MG63 (cell line): Measurements from ENCODE around the gene RTN4RL1. TPM values are rescaled to one million over a fixed set of nuclear protein-coding genes. Genes with fewer than 3 reads are reported as not detected.

Experiments used
- DNase-seq: peaks from one replicate; pipeline ENCODE4 v3.0.0-alpha.2; 2020
- H3K27me3 ChIP-seq: fragments of 250-450 bp; sonication (Bioruptor Pico); 2 replicates; pipeline ENCODE4 v1.5.1; 2020; ENCODE audit warnings: mild to moderate bottlenecking, moderate library complexity
- H3K36me3 ChIP-seq: fragments of 250-450 bp; sonication (Bioruptor Pico); 2 replicates; pipeline ENCODE4 v1.5.1; 2020; ENCODE audit warnings: mild to moderate bottlenecking, moderate library complexity
- H3K4me3 ChIP-seq: fragments of 250-450 bp; sonication (Bioruptor Pico); 2 replicates; pipeline ENCODE4 v1.5.1; 2020; ENCODE audit warnings: mild to moderate bottlenecking, moderate library complexity
- H3K9me3 ChIP-seq: fragments of 250-450 bp; sonication (Bioruptor Pico); 2 replicates; pipeline ENCODE4 v1.5.1; 2020; ENCODE audit warnings: mild to moderate bottlenecking, moderate library complexity
- total RNA-seq: library from RNA; depleted of rRNA; stranded (reverse); fragments of >200 nt; shearing (Covaris generic); gene quantifications from 2 replicates; pipeline ENCODE4 v1.2.3, GENCODE V29; 2014; ENCODE audit warnings: low replicate concordance

RTN4RL1 gene
- total RNA-seq, 1 experiment from 2014 or later = 4.9 TPM

DNA sequence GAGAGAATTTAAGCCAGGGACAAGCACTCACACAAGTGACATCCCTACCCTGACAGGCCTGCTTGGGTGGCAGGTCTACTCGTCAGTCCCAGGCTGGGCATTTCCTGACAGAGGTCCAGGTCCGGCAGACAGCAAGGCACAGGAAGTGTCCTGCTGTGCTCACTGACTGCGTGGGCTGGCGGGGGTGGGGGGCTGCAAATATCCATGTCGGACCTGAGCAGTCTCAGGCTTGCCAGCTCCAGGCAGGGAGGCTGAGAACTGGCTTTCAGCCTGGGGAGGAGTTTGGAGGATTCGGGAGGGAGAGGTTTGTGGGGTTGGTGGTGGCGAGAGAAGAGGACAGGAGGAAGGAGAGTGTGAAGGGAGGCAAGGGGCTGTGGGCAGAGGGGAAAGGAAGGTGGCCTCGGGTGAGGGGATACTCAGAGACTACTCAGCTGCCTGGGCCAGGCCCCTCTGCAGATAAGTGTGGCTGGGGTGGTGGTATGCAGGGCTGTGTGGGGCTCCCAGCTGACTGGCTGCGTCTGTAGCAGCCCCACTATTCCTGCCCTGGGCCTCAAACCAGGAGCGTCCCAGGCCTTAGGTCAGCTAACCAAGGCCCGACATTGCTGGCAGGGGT lies 37.5 kb upstream of the RTN4RL1 start:
- Histone ChIP-seq H3K4me3 (no peak overlapping the region), H3K9me3 (no peaks in the 10 kb centered on the region), H3K27me3 (no peaks in the 10 kb centered on the region), H3K36me3 (peaks cover 2% of the 10 kb centered on the region; the same call in 1 of the 2 replicates)
- DNase-seq = peak; percentile 76

DNA sequence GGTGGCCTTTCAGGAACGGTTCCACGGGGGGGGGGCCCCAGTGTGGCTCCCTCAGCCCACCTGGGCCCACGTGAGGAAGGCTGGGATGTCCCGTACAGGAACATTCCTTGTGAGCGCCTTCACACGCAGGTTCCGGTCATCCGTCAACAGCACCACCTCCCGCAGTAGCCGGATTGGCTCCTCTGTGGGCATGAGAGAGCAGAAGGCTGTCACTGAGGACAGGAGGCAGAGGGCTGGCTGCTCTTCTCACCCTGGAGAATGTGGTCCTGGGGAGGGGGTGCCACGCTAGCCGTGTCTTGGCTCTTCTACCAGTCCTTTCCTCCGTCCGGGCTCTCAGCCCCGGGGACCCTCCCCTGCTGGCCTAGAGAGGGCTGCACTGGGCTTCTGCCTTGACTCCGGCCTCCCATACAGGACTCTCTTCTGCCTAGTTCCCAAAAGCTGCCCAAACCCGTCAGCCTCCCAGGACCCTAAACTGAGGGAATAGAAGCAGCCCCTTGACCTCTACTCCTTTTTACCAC lies 36.4 kb upstream of the RTN4RL1 start:
- peaks cover 2% of the 10 kb centered on the region; the same call in 1 of the 2 replicates for H3K36me3 ChIP-seq
- H3K4me3 ChIP-seq = no peak overlapping the region
- DNase-seq = no peak
- H3K27me3 ChIP-seq = no peaks in the 10 kb centered on the region
- H3K9me3 ChIP-seq = no peaks in the 10 kb centered on the region

DNA sequence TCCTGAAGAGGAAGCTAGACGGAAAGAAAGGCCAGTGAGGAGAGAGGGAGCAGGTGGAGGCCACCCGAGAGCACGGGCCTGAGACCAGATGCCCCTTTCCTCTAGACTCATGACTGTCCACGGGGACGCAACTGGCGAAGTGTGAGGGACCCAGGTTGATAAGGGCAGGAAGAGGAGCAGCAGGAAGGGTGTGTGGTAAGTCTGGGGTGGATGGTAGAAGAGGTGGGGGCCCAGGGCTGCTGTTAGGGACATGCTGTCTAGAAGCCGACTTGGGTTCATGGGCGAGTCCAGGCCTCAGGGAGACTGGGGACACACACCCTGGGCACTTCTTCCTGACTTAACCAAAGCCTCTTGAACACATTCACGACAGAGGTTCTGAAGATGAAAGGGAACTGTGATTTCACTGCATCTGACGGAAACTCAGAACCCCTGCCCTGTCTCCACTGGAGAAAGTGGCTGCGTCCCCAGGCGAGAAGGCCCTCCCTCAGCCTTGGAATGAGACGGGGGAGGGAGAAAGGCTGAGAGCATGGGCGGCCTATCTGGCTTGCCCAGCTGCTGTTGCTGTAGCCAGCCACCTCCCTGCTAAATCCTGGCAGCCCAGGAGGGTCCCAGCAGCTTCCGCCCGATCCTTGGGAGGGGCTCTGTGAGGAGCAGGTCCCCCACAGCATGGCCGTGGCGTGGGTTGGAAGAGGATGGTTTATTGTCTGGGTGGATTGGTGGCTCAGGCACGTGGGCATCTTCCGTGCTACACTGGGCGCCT lies 35.7 kb upstream of the RTN4RL1 start:
- H3K4me3 ChIP-seq = no peak overlapping the region
- DNase-seq = no peak

DNA sequence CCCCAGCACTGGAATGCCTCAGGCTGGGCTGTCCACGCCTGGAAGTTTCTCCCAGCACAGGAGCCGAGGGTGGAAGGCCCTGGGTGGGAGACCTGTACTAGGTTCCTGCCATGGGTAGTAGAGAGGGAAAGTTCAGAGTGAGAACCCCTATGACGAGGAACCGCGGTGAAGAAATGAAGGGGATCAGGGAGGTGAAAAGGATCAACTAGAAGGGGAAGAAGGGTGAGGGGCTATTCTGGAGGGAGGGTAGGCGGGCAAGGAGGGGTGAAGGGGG lies 35.2 kb upstream of the RTN4RL1 start:
- no peak overlapping the region for H3K4me3 ChIP-seq
- no peaks in the 10 kb centered on the region for H3K27me3 ChIP-seq
- no peak for DNase-seq
- no peaks in the 10 kb centered on the region for H3K9me3 ChIP-seq
- H3K36me3 ChIP-seq = peaks cover 2% of the 10 kb centered on the region; the same call in 1 of the 2 replicates

More for the DNA sequence above, 35.7 kb upstream of the RTN4RL1 start:
- Histone ChIP-seq H3K36me3 (peaks cover 2% of the 10 kb centered on the region; the same call in 1 of the 2 replicates), H3K27me3 (no peaks in the 10 kb centered on the region), H3K9me3 (no peaks in the 10 kb centered on the region)

DNA sequence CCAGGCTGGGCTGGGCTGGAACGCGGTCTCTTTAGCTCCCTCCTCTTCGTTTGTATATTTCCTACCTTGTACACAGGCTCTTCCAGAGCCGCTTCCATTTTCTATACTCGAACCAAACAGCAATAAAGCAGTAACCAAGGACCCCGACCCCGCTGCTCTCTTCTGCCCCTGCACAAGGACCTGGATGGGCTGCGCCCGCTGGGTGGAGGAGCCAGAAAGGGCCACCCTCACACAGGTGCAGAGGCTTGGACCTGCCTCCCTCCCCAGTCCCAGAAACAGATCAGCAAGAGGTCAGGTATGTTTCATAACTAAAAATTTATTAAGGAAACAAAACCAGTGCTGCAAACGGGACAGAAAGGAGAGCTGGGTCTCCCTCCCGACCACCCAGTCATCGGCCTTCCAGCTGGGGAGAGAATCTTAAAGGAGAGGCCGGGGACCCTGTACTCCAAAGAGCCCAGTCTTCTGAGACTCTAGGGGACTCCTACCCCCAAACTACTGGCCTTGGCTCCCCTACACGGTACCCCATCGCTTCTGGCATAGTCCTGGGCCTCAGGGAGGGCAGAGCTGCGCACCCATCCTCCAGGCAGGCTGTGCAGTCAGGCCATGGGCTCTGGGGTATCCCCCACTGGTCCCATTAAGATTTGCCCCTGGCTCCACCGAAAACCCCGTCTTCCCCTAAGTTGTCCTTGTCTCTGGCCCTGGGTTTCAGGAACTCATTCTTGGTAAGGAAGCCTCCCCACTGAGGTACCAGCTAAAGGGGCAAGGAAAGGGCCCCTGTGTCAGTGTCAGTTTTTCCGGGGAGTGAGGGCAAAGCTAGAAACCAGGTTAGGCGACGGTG lies 34.6 kb upstream of the RTN4RL1 start:
- Histone ChIP-seq H3K36me3 (0 out of 2 replicates have a peak, but pooled peaks cover under 1% of the 10 kb centered on the region), H3K27me3 (no peaks in the 10 kb centered on the region), H3K9me3 (no peaks in the 10 kb centered on the region), H3K4me3 (no peak overlapping the region)
- no peak for DNase-seq

DNA sequence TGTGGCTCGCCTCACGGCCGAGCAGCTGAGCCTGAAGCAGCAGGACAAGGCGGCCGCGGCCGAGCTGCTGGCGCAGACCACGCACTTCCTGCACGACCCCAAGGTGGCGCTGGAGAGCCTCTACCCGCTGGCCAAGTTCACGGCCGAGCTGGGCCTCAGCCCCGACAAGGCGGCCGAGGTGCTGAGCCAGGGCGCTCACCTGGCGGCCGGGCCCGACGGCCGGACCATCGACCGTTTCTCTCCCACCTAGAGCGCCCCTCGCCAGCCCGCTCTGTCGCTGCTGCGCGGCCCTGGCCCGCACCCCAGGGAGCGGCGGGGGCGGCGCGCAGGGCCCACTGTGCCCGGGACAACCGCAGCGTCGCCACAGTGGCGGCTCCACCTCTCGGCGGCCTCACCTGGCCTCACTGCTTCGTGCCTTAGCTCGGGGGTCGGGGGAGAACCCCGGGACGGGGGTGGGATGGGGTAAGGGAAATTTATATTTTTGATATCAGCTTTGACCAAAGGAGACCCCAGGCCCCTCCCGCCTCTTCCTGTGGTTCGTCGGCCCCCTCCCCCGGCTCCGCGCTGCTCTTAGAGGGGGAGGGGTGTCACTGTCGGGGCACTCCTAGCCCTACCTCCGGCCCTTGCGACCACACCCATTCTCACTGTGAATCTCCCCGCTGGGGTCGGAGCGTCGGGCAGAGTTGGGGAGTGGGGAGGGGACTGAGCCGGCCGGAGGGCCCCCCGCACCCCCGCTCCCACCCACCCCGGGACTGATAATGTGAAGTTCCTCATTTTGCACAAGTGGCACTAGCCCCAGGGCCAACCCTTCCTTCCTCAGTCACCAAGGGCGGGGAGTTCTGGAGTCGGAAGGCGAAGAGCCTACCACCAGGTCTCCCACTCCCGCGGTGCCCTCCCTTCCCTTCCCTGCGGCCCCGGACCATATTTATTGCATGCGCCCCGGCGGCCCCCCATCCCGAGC lies 33.7 kb upstream of the RTN4RL1 start:
- Histone ChIP-seq H3K27me3 (no peaks in the 10 kb centered on the region), H3K36me3 (no peaks in the 10 kb centered on the region), H3K4me3 (no peak overlapping the region), H3K9me3 (no peaks in the 10 kb centered on the region)
- DNase-seq = no peak

DNA sequence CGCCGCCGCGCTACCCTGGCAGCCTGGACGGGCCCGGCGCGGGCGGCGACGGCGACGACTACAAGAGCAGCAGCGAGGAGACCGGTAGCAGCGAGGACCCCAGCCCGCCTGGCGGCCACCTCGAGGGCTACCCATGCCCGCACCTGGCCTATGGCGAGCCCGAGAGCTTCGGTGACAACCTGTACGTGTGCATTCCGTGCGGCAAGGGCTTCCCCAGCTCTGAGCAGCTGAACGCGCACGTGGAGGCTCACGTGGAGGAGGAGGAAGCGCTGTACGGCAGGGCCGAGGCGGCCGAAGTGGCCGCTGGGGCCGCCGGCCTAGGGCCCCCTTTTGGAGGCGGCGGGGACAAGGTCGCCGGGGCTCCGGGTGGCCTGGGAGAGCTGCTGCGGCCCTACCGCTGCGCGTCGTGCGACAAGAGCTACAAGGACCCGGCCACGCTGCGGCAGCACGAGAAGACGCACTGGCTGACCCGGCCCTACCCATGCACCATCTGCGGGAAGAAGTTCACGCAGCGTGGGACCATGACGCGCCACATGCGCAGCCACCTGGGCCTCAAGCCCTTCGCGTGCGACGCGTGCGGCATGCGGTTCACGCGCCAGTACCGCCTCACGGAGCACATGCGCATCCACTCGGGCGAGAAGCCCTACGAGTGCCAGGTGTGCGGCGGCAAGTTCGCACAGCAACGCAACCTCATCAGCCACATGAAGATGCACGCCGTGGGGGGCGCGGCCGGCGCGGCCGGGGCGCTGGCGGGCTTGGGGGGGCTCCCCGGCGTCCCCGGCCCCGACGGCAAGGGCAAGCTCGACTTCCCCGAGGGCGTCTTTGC lies 32.8 kb upstream of the RTN4RL1 start:
- DNase-seq = no peak
- H3K36me3 ChIP-seq = no peaks in the 10 kb centered on the region
- no peaks in the 10 kb centered on the region for H3K27me3 ChIP-seq
- no peak overlapping the region for H3K4me3 ChIP-seq
- H3K9me3 ChIP-seq = no peaks in the 10 kb centered on the region

DNA sequence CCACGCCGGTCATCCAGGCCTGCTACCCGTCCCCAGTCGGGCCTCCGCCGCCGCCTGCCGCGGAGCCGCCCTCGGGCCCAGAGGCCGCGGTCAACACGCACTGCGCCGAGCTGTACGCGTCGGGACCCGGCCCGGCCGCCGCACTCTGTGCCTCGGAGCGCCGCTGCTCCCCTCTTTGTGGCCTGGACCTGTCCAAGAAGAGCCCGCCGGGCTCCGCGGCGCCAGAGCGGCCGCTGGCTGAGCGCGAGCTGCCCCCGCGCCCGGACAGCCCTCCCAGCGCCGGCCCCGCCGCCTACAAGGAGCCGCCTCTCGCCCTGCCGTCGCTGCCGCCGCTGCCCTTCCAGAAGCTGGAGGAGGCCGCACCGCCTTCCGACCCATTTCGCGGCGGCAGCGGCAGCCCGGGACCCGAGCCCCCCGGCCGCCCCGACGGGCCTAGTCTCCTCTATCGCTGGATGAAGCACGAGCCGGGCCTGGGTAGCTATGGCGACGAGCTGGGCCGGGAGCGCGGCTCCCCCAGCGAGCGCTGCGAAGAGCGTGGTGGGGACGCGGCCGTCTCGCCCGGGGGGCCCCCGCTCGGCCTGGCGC lies 32.1 kb upstream of the RTN4RL1 start:
- no peaks in the 10 kb centered on the region for H3K9me3 ChIP-seq
- no peaks in the 10 kb centered on the region for H3K27me3 ChIP-seq
- no peak for DNase-seq
- no peak overlapping the region for H3K4me3 ChIP-seq
- no peaks in the 10 kb centered on the region for H3K36me3 ChIP-seq

DNA sequence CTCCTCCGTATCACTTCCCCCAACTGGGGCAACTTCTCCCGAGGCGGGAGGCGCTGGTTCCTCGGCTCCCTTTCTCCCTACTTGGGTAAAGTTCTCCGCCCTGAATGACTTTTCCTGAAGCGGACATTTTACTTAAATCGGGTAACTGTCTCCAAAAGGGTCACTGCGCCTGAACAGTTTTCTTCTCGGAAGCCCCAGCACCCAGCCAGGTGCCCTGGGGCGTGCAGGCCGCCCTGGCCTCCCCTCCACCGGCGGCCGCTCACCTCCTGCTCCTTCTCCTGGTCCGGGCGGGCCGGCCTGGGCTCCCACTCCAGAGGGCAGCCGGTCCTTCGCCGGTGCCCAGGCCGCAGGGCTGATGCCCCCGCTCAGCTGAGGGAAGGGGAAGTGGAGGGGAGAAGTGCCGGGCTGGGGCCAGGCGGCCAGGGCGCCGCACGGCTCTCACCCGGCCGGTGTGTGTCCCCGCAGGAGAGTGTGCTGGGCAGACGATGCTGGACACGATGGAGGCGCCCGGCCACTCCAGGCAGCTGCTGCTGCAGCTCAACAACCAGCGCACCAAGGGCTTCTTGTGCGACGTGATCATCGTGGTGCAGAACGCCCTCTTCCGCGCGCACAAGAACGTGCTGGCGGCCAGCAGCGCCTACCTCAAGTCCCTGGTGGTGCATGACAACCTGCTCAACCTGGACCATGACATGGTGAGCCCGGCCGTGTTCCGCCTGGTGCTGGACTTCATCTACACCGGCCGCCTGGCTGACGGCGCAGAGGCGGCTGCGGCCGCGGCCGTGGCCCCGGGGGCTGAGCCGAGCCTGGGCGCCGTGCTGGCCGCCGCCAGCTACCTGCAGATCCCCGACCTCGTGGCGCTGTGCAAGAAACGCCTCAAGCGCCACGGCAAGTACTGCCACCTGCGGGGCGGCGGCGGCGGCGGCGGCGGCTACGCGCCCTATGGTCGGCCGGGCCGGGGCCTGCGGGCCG lies 31.4 kb upstream of the RTN4RL1 start:
- DNase-seq = no peak
- no peaks in the 10 kb centered on the region for H3K27me3 ChIP-seq
- H3K36me3 ChIP-seq = no peaks in the 10 kb centered on the region
- H3K4me3 ChIP-seq = no peak overlapping the region
- H3K9me3 ChIP-seq = no peaks in the 10 kb centered on the region

DNA sequence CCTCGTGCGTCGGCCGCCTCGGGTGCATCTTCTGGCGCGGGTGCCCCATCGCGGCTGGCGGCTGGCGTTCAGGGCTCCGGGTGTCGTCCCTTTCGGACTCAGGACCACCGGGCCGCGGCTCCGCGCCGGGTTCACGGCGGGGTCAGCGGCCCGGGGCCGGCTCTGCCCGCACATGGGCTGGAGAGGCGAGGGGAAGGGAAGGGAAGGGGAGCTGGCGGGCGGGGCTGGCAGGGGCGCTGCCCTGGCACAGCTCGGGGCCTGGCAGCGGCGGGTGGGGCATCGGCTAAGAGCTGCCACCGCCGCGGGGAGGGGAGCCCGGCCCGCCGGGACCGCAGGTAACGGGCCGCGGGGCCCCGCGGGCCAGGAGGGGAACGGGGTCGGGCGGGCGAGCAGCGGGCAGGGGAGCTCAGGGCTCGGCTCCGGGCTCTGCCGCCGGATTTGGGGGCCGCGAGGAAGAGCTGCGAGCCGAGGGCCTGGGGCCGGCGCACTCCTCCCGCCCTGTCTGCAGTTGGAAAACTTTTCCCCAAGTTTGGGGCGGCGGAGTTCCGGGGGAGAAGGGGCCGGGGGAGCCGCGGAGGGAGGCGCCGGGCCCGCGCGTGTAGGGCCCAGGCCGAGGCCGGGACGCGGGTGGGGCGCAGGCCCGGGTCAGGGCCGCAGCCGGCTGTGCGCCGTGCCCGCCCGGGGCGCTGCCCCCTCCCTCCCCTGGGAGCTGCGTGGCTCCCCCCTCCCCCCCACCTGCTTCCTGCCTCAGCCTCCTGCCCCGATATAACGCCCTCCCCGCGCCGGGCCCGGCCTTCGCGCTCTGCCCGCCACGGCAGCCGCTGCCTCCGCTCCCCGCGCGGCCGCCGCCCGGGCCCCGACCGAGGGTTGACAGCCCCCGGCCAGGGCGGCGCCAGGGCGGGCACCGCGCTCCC lies 30.4 kb upstream of the RTN4RL1 start:
- peak overlapping the region; percentile 62 for H3K4me3 ChIP-seq
- no peaks in the 10 kb centered on the region for H3K36me3 ChIP-seq
- DNase-seq = no peak
- no peaks in the 10 kb centered on the region for H3K9me3 ChIP-seq
- no peaks in the 10 kb centered on the region for H3K27me3 ChIP-seq

DNA sequence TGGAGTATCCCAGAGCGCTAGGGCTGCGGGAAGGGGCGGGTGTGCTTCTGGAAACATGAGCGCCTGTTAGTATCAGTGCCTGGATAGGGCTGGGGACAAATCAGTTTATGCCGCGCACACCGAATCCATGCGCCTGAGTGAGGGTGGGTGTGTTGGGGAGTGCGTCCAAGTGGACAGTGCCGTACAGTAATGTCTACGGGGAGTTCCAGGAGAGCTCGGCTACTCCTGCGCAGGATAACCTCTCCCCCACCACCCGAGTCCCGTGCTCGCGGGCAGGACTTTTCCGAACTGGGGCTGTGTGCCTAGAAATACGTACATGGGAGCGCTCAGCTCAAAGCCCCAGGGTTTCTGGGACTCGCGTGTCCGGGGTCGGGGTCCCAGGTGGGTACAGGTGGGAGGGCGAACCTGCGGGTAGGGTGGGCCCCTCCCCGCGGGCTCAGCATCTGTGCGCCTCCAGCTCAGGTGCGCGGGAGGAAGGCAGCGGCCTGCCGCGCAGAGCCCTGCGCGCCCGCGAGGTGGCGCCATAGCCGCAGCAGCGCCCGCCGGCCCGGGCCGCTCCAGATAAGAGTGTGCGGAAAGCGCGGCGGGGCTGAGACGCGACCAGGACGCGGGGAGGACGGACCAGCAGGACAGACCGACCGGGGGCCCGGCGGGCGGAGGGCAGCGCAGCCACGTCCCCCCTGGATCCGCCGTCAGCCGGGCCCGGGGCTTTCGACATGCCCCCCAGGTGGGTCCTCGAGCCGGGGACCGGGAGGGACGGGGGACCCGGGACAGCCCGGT lies 29.6 kb upstream of the RTN4RL1 start, which contains the start of gene HIC1:
Gene HIC1 (plus strand): TSS at position 592 of the 780 bp plus-strand sequence. CDS start 1,588 bp downstream, outside the sequence.
- DNase-seq = peak; percentile 69
- Histone ChIP-seq H3K9me3 (no peaks in the 10 kb centered on the region), H3K27me3 (no peaks in the 10 kb centered on the region), H3K4me3 (peak within 1 kb of the TSS; percentile 62), H3K36me3 (no peaks in the 10 kb centered on the region)

DNA sequence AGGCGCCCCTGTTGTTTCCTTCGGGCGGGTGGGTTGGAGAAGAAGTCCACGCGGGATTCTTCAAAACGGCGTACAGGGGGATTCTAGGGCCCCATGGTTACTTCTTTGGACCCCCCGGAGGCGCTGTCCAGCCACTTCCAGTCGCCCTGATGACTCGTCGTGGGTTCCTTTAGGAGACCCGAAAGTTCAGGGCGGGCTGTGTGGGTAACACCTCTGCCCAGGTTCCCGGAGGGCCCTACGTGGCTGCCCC lies 29.1 kb upstream of the RTN4RL1 start:
- no peaks in the 10 kb centered on the region for H3K36me3 ChIP-seq
- DNase-seq = no peak
- no peak overlapping the region for H3K4me3 ChIP-seq
- H3K27me3 ChIP-seq = no peaks in the 10 kb centered on the region
- no peaks in the 10 kb centered on the region for H3K9me3 ChIP-seq
